ENCODE data around the gene VEPH1. TPM values are rescaled to one million over a fixed set of nuclear protein-coding genes. Genes with fewer than 3 reads are reported as not detected.

The VEPH1 gene
- total and polyA plus RNA-seq, 9 of the 15 experiments (the other 6 are each of a cell fraction or from before 2014, with no cell fraction given), result 4.5 to 15.6 (median 5.8) TPM

DNA sequence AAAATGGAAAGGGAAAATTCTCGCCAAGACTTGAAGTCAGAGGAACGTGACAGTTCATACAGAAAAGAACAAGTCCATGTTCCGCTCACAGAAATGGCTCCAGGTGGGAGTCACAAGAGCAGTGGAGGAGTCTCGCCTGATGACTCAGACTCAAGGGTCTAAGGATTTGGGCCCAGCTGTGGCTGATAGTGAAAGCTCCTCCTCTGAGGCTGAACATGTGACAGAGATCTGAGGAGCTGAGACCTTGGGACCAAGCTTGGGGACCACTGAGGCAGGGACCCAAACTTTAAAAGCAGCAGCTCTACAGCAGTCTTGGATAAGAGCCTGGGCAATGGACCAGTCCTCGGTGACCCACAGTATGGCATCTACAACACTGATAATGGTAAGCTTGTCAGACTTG is 9.3 kb upstream of the VEPH1 start (continued):
- peak; percentile 76 for TF ChIP-seq MITF (IDR thresholded peaks at IDR 0.05)
- TF ChIP-seq DMBX1 (CRISPR knock-in tag; IDR thresholded peaks at IDR 0.05; ENCODE audit: borderline replicate concordance), result peak; percentile 54; the same call in 1 of the 2 replicates
- TF ChIP-seq, protein P1, sequence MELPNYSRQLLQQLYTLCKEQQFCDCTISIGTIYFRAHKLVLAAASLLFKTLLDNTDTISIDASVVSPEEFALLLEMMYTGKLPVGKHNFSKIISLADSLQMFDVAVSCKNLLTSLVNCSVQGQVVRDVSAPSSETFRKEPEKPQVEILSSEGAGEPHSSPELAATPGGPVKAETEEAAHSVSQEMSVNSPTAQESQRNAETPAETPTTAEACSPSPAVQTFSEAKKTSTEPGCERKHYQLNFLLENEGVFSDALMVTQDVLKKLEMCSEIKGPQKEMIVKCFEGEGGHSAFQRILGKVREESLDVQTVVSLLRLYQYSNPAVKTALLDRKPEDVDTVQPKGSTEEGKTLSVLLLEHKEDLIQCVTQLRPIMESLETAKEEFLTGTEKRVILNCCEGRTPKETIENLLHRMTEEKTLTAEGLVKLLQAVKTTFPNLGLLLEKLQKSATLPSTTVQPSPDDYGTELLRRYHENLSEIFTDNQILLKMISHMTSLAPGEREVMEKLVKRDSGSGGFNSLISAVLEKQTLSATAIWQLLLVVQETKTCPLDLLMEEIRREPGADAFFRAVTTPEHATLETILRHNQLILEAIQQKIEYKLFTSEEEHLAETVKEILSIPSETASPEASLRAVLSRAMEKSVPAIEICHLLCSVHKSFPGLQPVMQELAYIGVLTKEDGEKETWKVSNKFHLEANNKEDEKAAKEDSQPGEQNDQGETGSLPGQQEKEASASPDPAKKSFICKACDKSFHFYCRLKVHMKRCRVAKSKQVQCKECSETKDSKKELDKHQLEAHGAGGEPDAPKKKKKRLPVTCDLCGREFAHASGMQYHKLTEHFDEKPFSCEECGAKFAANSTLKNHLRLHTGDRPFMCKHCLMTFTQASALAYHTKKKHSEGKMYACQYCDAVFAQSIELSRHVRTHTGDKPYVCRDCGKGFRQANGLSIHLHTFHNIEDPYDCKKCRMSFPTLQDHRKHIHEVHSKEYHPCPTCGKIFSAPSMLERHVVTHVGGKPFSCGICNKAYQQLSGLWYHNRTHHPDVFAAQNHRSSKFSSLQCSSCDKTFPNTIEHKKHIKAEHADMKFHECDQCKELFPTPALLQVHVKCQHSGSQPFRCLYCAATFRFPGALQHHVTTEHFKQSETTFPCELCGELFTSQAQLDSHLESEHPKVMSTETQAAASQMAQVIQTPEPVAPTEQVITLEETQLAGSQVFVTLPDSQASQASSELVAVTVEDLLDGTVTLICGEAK (IDR thresholded peaks at IDR 0.05), result no peak
- TF ChIP-seq, protein P1 (CRISPR knock-in tag; IDR thresholded peaks at IDR 0.05), result no peak
- TF ChIP-seq, protein P2, sequence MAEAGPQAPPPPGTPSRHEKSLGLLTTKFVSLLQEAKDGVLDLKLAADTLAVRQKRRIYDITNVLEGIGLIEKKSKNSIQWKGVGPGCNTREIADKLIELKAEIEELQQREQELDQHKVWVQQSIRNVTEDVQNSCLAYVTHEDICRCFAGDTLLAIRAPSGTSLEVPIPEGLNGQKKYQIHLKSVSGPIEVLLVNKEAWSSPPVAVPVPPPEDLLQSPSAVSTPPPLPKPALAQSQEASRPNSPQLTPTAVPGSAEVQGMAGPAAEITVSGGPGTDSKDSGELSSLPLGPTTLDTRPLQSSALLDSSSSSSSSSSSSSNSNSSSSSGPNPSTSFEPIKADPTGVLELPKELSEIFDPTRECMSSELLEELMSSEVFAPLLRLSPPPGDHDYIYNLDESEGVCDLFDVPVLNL (CRISPR knock-in tag; IDR thresholded peaks at IDR 0.05; ENCODE audit: low read depth), result no peak
- no peak for TF ChIP-seq LARP7 (IDR thresholded peaks at IDR 0.05)
- TF ChIP-seq ZNF175 (CRISPR knock-in tag; IDR thresholded peaks at IDR 0.05; ENCODE audit: low read depth), result no peak
- TF ChIP-seq ZNF507 (tag; conservative IDR thresholded peaks at IDR 0.05), result no peak
- TF ChIP-seq MIER1 (IDR thresholded peaks at IDR 0.05; ENCODE audit: low read depth), result no peak
- no peak for TF ChIP-seq ZFP91 (CRISPR knock-in tag; IDR thresholded peaks at IDR 0.05)
- no peak for TF ChIP-seq ATF2 (CRISPR knock-in tag; IDR thresholded peaks at IDR 0.05)
- no peak for TF ChIP-seq CHD1 (IDR thresholded peaks at IDR 0.05; ENCODE audit: low read length)
- TF ChIP-seq KAT2B (IDR thresholded peaks at IDR 0.05; ENCODE audit: low read depth, low read length), result no peak
